Activated naive CD8-positive, alpha-beta T cell treated with anti-CD3 and anti-CD28 coated beads, Interleukin-2, amount 50 U/mL, for 24 hours (primary cell): ENCODE results near the gene APOC3.
A peak's percentile ranks its signal among the peaks of the same experiment; 100 is the strongest.

ENCODE experiments used
- ATAC-seq: fragments of 150-1000 bp; cut with Tn5 transposase; one replicate; pipeline ENCODE4 v1.10.0; 2021
- DNase-seq: peaks from one replicate; pipeline ENCODE4 v3.0.0; 2021
- H3K27ac Mint-ChIP-seq: one replicate; pipeline ENCODE4 v1.8.0; 2021; ENCODE audit warnings: mild to moderate bottlenecking, mixed read lengths
- H3K27me3 Mint-ChIP-seq: one replicate; pipeline ENCODE4 v1.8.0; 2021; ENCODE audit warnings: mixed read lengths
- H3K36me3 Mint-ChIP-seq: one replicate; pipeline ENCODE4 v1.8.0; 2021; ENCODE audit warnings: low read depth, mixed read lengths
- H3K4me1 Mint-ChIP-seq: one replicate; pipeline ENCODE4 v1.8.0; 2021; ENCODE audit warnings: mixed read lengths
- H3K4me3 Mint-ChIP-seq: one replicate; pipeline ENCODE4 v1.8.0; 2021; ENCODE audit warnings: mild to moderate bottlenecking, moderate library complexity, mixed read lengths
- H3K9me3 Mint-ChIP-seq: one replicate; pipeline ENCODE4 v1.8.0; 2021; ENCODE audit warnings: mixed read lengths

Gene APOC3

DNA sequence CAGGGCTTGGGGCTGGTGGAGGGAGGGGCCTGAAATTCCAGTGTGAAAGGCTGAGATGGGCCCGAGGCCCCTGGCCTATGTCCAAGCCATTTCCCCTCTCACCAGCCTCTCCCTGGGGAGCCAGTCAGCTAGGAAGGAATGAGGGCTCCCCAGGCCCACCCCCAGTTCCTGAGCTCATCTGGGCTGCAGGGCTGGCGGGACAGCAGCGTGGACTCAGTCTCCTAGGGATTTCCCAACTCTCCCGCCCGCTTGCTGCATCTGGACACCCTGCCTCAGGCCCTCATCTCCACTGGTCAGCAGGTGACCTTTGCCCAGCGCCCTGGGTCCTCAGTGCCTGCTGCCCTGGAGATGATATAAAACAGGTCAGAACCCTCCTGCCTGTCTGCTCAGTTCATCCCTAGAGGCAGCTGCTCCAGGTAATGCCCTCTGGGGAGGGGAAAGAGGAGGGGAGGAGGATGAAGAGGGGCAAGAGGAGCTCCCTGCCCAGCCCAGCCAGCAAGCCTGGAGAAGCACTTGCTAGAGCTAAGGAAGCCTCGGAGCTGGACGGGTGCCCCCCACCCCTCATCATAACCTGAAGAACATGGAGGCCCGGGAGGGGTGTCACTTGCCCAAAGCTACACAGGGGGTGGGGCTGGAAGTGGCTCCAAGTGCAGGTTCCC is at the start of gene APOC3:
TSS of gene APOC3 (plus strand) at position 383 of the 659 bp plus-strand sequence. CDS start 676 bp downstream, outside the sequence.
- H3K27me3 Mint-ChIP-seq = peaks cover 3% of the 10 kb centered on the region
- DNase-seq (no peak), ATAC-seq (no peak)
- H3K4me1 Mint-ChIP-seq = peaks cover under 1% of the 10 kb centered on the region
- H3K4me3 Mint-ChIP-seq = no peak within 1 kb of the TSS
- H3K27ac Mint-ChIP-seq = no peak within 1 kb of the TSS
- no peaks in the 10 kb centered on the region for H3K36me3 Mint-ChIP-seq
- no peaks in the 10 kb centered on the region for H3K9me3 Mint-ChIP-seq

DNA sequence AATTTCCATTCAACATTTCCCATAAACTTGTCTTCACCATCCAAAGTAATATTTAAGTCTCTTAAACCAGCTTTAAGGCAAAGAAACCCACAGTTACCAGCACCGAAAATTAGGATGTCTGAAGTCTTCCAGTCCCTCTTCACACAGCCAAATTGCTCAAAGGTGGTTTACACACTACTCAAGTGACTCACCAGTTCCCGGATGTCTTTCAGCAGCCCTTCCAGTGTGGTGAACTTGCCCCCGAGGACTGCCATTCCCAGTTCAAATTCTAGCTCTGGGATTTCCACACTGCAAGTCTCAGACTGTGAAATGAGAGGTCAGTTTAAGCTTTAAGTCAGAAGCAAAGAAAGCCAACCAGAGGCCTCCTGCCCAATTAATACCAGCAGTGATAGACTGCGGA is 47.0 kb upstream of the APOC3 start:
- H3K36me3 Mint-ChIP-seq = peaks cover 82% of the 10 kb centered on the region
- DNase-seq (no peak), ATAC-seq (peak; percentile 58)
- H3K4me3 Mint-ChIP-seq = peak overlapping the region; percentile 26
- peak overlapping the region; percentile 69 for H3K27ac Mint-ChIP-seq
- H3K9me3 Mint-ChIP-seq = no peaks in the 10 kb centered on the region
- peaks cover 84% of the 10 kb centered on the region for H3K4me1 Mint-ChIP-seq
- no peaks in the 10 kb centered on the region for H3K27me3 Mint-ChIP-seq

DNA sequence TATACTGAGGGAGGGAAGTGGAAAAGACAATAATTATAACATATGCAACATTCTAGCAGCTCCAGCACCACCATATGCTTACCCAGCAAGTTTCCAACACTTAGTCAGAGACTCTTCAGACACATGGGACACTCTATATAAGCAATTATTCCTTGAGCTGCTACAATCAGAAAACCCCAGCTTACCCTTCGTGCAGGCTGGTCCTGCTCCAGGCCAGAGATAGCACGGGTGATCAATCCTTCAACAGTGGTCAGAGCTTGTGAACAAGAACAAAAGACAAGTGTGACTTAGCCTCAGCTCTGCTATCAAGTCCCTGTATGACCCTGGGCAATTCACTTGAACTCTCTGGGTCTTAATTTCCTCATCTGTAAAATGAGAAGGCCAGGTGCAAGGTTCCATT is 43.4 kb upstream of the APOC3 start:
- Mint-ChIP-seq H3K36me3 (peaks cover 53% of the 10 kb centered on the region), H3K9me3 (no peaks in the 10 kb centered on the region), H3K4me1 (peaks cover 63% of the 10 kb centered on the region), H3K4me3 (peak overlapping the region; percentile 91), H3K27me3 (peaks cover 2% of the 10 kb centered on the region), H3K27ac (peak overlapping the region; percentile 77)
- DNase-seq (no peak), ATAC-seq (no peak)

DNA sequence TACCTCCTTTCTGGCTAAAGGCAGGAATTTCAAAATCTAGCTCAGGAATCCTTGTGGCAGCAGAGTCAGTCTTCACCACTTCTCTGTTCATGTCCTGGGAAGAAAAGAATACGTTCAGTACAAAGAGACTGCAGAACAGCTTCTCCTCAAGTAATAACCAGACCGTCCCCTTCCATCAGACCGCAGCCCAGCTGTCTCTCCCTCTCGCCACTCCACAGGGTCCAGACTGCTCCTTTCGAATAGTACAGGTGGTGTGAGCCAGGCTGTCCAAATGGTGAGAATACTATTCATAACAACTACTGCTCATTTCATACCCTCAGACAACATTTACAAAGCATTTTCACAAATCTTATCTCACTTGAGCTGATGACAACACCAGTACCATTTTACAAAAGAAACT is 42.7 kb upstream of the APOC3 start:
- Mint-ChIP-seq H3K27ac (peak overlapping the region; percentile 77), H3K4me3 (peak overlapping the region; percentile 91), H3K4me1 (peaks cover 60% of the 10 kb centered on the region), H3K36me3 (peaks cover 50% of the 10 kb centered on the region), H3K9me3 (no peaks in the 10 kb centered on the region), H3K27me3 (peaks cover 2% of the 10 kb centered on the region)
- no peak for ATAC-seq
- no peak for DNase-seq

DNA sequence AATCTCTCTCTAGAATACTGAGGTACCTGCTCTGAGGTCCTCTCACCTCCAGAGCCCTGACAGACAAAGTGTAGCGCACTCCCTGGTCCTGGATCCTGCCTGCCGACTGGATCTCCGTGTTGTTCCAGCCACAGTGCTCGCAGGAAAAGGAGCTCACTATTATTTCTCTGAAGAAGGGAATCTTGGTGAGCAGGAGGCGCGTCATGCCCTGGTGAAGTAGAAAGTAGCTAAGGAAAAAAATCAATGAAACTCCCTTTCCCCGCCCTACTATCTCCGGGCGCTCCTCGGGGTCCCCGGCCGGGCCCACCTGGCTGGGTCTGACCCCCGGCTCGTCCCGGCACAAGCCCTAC is 42.3 kb upstream of the APOC3 start:
- H3K27me3 Mint-ChIP-seq = peaks cover 2% of the 10 kb centered on the region
- DNase-seq (no peak), ATAC-seq (no peak)
- H3K9me3 Mint-ChIP-seq = no peaks in the 10 kb centered on the region
- H3K27ac Mint-ChIP-seq = peak overlapping the region; percentile 77
- H3K36me3 Mint-ChIP-seq = peaks cover 45% of the 10 kb centered on the region
- H3K4me3 Mint-ChIP-seq = peak overlapping the region; percentile 91
- peaks cover 59% of the 10 kb centered on the region for H3K4me1 Mint-ChIP-seq

DNA sequence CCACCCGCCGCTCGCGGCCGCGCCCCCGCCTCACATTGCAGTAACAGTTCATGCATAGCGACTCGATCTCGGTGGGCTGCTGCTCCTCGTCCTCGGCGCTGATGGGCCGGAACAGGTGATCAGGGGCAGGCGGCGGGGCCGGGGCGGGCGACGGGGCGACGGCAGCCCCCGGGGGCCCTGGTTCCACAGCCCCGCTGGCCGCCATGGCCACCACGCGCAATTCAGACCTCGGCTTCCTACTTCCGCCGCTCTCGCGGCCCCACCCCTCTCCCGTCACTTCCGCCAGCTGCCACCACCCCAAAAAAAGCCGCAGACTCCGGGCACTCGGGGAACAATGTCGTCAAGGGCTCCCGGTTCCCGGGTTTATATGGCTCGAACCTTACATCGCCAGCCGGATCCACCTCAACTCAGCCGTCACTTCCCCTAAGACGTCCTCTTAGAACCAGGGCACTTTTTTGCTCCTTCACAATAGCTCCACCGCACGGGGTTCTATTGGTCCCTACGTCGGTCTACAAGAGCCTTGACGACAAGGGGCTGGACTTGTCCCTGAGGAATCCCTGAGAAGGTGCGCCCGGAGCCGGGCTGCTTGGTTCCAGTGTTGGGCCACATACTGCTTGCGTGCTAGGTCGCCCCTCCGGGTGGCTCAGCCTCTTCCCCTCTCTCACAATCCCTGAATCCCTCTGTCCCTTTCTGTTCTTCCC is 41.8 kb upstream of the APOC3 start, which contains the start of gene ZPR1:
TSS of gene ZPR1 (minus strand) at position 238 of the 701 bp plus-strand sequence. CDS start at position 205, 33 bp downstream.
- peak; percentile 82 for ATAC-seq
- H3K9me3 Mint-ChIP-seq = no peaks in the 10 kb centered on the region
- H3K4me1 Mint-ChIP-seq = peaks cover 56% of the 10 kb centered on the region
- DNase-seq = peak; percentile 89
- peaks cover 2% of the 10 kb centered on the region for H3K27me3 Mint-ChIP-seq
- peak within 1 kb of the TSS; percentile 91 for H3K4me3 Mint-ChIP-seq
- peak within 1 kb of the TSS; percentile 91 for H3K27ac Mint-ChIP-seq
- peaks cover 40% of the 10 kb centered on the region for H3K36me3 Mint-ChIP-seq

DNA sequence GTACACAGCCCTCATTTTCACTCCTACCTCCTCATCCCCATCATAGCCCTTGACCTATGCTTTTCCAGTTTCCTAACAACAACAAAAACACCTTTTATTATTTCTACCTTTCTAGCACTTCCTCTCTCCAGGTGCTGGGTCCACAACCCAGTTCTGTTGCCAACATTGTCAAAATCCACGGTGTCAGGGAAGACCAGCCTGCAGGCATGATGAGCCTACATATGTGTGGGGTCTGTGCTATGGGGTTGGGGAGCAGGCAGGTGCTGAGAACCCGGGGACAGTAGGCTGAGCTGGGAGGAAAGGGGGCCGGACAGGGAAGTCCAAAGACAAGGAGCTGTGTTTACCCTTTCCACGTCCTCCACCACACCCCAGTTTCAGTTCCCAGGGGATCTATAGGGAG is 41.2 kb upstream of the APOC3 start:
- peaks cover 50% of the 10 kb centered on the region for H3K4me1 Mint-ChIP-seq
- H3K27me3 Mint-ChIP-seq = peaks cover 2% of the 10 kb centered on the region
- peak overlapping the region; percentile 91 for H3K27ac Mint-ChIP-seq
- no peaks in the 10 kb centered on the region for H3K9me3 Mint-ChIP-seq
- peak overlapping the region; percentile 91 for H3K4me3 Mint-ChIP-seq
- peaks cover 34% of the 10 kb centered on the region for H3K36me3 Mint-ChIP-seq
- DNase-seq = no peak
- ATAC-seq = no peak

DNA sequence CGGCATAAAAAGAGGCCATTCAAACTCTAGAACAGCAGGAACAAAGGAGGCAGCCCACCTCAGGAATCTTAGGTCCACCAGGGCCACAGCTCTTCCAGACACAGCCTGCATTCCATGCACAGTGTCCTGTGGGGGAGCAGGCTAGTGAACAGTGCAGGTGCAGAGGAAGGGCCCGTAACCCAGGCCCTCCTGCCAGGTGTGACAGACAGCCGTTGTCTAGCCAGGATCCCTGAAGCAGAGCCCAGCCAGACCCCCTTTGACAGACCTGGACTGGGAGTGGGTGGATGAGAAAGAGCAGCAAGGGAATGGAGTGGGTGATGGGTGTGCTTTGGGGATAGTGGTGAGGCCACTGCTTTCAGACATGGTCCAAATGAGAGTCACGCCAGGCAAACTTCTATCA is 40.7 kb upstream of the APOC3 start:
- DNase-seq = no peak
- H3K4me1 Mint-ChIP-seq = peaks cover 47% of the 10 kb centered on the region
- no peak for ATAC-seq
- peaks cover 32% of the 10 kb centered on the region for H3K36me3 Mint-ChIP-seq
- H3K4me3 Mint-ChIP-seq = no peak overlapping the region
- no peaks in the 10 kb centered on the region for H3K9me3 Mint-ChIP-seq
- H3K27ac Mint-ChIP-seq = no peak overlapping the region
- peaks cover 2% of the 10 kb centered on the region for H3K27me3 Mint-ChIP-seq

DNA sequence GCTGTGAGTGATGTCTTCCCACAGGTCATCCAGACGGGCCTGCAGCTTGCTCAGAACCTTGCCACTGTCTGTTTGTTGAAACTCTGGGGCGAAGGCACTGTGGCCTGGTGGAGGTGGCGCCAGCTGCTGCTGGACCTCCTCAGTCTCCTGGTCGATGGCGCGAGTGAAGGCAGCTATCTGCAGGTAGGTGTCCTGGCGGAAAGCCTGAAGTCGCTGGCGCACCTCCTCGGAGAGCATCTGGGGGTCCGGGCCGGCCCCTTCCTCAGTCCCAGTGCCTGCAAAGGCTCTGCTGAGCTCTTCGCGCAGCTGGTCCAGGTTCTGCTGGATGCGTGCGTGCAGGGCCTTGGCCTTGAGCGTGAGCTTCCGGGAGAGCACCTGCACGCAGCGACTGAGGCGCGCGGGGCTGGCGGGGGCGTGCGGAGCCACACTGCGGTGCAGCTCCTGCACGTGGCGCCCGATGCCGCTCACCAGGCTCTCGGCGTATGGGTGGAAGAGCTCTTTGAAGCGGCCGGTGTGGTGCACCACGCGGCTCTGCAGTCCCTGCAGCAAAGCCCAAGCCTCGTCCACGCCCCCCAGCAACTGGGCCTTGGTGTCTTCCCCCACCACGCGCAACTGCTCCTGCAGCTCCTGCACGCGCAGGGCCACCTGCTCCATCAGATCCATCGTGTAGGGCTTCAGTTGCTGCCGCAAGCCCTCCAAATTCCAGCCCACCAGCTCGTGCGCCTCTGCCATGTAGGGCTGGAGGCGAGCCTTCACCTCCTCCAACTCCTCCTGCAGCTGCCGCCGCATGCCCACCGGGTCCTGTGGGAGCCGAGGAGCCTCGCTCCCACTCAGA is 39.3 kb upstream of the APOC3 start:
- no peaks in the 10 kb centered on the region for H3K9me3 Mint-ChIP-seq
- H3K27ac Mint-ChIP-seq = no peak overlapping the region
- H3K4me3 Mint-ChIP-seq = no peak overlapping the region
- H3K4me1 Mint-ChIP-seq = peaks cover 35% of the 10 kb centered on the region
- peaks cover 18% of the 10 kb centered on the region for H3K36me3 Mint-ChIP-seq
- peaks cover 2% of the 10 kb centered on the region for H3K27me3 Mint-ChIP-seq
- ATAC-seq = no peak
- DNase-seq = no peak

DNA sequence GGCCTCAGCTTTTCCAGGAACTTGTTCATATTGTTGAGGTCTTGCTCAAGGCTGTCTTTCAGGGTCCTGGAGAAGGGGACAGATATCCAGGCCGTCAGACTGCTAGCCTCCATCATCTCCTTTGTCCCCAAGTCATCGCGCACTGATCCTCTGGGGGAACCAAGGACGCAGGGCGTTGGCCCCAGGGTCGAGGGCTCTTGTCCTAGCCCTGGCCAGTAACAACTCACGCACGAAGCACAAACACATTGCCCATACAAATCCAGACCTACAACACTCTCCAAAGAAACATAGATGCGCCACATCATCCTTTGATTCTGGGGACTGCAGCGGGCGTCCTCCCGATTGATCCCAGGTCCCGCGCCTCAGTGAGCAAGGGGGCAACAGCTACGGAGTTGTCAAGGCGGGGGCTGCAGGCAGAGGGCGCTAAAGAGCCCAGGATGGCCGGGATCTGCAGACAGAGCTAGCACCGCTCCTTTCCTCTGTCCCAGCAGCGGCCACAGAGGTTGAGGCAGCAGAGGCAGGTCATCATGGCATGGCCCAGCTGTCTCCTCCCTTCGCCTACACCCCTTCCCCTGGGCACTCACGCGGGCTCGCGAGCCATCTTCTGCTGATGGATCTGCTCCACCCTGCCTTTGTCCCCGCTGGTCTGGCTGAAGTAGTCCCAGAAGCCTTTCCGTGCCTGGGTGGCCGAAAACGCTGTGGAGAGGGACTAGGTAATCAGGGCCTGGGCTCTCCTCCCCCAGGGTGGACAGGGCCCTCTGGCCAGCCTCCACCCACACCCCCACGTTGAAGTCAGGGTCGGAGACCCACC is 38.5 kb upstream of the APOC3 start:
- ATAC-seq (peak; percentile 58), DNase-seq (peak; percentile 87)
- H3K27ac Mint-ChIP-seq = no peak overlapping the region
- peaks cover 11% of the 10 kb centered on the region for H3K36me3 Mint-ChIP-seq
- no peak overlapping the region for H3K4me3 Mint-ChIP-seq
- no peaks in the 10 kb centered on the region for H3K9me3 Mint-ChIP-seq
- H3K27me3 Mint-ChIP-seq = peaks cover 2% of the 10 kb centered on the region
- H3K4me1 Mint-ChIP-seq = peaks cover 27% of the 10 kb centered on the region

DNA sequence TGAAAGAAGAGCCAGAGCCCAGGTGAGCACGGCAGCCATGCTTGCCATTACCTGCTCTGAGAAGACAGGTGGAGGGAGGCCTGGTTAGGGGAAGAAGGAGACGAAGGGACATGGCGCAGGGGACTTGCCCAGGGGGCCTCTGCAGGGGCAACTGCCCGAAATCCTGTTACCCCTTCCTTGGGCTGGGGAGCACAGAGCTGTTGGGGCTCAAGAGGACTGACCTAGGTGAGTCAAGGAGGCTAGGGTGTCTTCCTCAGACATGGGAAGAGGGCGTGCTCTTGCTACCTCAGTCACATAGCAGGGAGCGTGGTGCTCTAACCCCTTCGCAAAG is 37.9 kb upstream of the APOC3 start, which contains the start of gene APOA5:
TSS of gene APOA5 (minus strand) at position 67 of the 331 bp plus-strand sequence. CDS start at position 48, 19 bp downstream.
- Mint-ChIP-seq H3K27me3 (peaks cover 2% of the 10 kb centered on the region), H3K4me3 (no peak within 1 kb of the TSS), H3K4me1 (peaks cover 21% of the 10 kb centered on the region), H3K27ac (no peak within 1 kb of the TSS), H3K36me3 (peaks cover 5% of the 10 kb centered on the region), H3K9me3 (no peaks in the 10 kb centered on the region)
- DNase-seq (no peak), ATAC-seq (no peak)

DNA sequence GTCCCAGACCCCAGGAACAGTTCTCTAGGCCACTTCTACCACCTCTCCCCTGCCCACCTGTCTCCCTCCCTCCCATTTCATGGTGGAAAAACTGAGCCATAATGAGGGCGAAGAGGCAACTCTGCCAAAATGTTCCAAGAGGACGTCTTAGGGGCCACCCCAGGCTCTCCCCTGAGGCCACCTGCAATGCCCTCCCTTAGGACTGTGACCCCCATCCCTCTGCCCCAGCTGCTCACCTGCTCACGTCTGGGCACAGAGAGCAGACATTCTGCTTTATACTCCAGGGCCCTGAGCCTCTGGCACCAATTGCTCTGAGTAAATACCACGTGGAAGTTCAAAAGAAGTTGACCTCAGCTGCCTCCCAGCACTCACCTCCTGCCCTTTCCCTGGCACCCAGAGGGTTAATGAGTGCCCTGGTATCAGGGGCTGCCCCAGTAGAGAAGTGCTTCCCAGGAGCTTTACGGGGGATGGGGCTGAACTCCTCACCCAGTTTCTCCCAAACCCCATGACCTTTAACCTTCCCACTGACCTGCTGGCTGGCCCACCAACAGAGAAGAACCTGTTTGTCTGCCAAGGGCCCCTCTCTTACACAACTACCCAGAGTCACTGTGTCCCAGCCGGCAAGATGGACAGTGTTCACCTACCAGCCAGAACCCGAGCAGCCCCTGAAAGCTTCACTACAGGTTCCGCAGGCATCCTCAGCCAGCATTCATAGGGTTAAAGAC is 37.4 kb upstream of the APOC3 start:
- H3K4me1 Mint-ChIP-seq = peaks cover 16% of the 10 kb centered on the region
- DNase-seq (no peak), ATAC-seq (no peak)
- H3K36me3 Mint-ChIP-seq = no peaks in the 10 kb centered on the region
- peaks cover 2% of the 10 kb centered on the region for H3K27me3 Mint-ChIP-seq
- H3K27ac Mint-ChIP-seq = no peak overlapping the region
- H3K4me3 Mint-ChIP-seq = no peak overlapping the region
- no peaks in the 10 kb centered on the region for H3K9me3 Mint-ChIP-seq

DNA sequence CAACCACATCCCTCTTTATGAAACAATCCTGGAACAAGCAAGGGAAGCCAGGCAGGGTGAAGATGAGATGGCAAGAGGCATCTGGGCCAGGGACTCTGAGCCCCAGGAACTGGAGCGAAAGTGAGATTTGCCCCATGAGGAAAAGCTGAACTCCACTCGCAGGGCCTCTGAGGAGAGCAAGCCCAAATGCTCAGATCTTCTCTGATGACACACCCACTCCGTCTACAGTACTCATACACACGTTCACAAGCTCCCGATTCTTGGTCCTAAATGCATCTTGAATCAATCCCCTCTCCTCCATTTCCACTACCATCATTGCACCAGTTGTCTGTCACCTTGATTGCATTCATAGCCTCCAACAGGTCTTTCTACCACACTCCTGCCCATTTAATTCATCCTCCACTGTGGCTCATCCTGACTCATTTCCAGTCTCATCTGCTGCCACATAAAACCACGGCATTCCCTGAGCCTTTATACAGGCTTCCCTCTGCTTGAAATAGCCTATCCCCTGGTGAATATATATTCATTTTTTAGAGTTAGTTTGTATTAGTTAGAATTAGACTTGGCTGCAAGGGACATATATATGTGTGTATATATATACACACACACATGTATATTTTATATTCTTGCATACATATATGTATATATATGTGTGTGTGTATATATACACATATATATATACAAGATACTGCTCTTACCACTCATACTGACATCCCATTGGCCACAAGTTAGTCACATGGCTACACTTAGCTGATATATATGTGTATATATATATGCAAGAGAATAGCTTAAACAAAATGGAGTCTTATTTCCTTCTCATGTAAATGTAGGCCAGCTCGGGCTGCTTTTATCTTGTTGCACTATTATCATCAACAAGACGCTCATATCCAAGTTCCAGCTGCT is 36.6 kb upstream of the APOC3 start:
- no peaks in the 10 kb centered on the region for H3K9me3 Mint-ChIP-seq
- ATAC-seq = no peak
- no peak overlapping the region for H3K4me3 Mint-ChIP-seq
- no peak for DNase-seq
- H3K4me1 Mint-ChIP-seq = peaks cover 13% of the 10 kb centered on the region
- peaks cover 2% of the 10 kb centered on the region for H3K27me3 Mint-ChIP-seq
- no peaks in the 10 kb centered on the region for H3K36me3 Mint-ChIP-seq
- H3K27ac Mint-ChIP-seq = no peak overlapping the region
